ENCODE results near the gene NAPSA.

The NAPSA gene

GRCh38 chr19:50313812-50314536, 51.5 kb downstream of the NAPSA start:
- no peak for DNase-seq

- DNase-seq = no peak
These were observed 52.2 kb downstream of the NAPSA start for GRCh38 chr19:50312967-50313811.

GRCh38 chr19:50311723-50312635, 53.5 kb downstream of the NAPSA start:
- no peak for DNase-seq

- no peak for DNase-seq
These were observed 54.5 kb downstream of the NAPSA start for GRCh38 chr19:50310759-50311465.

GRCh38 chr19:50309396-50310125, 55.9 kb downstream of the NAPSA start:
- DNase-seq = no peak

GRCh38 chr19:50308991-50309390, 56.4 kb downstream of the NAPSA start:
- DNase-seq = no peak
